GM21526 (cell line): ENCODE data around the gene TNFRSF1A.
"Not testable (repeated sequence)": the region's sequence is repeated elsewhere in the genome, so short reads cannot be mapped to it uniquely, and the experiment has no call there.

Experiments used
- ATAC-seq: cut with Tn5 transposase; IDR thresholded peaks from one replicate; pipeline ENCODE4 v1.9.1; 2021; ENCODE audit warnings: moderate library complexity; ENCODE audit not compliant: unreplicated experiment, low FRiP score

TNFRSF1A gene

DNA sequence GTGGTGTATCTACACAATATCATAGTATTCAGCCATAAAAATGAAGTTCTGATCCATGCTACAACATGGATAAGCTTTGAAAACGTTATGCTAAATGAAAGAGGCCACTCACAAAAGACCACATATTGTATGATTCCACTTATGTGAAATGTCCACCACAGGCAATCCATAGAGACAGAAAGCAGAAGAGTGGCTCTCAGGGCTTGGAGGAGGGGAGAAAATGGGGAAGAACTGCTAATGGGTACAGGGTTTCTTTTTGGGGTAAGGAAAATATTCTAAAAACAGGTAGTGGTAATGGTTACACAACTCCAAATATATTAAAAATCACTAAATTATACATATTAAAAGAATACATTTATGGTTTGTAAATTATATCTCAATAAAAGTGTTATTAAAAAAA is 17.0 kb upstream of the TNFRSF1A start:
- ATAC-seq = no peak

DNA sequence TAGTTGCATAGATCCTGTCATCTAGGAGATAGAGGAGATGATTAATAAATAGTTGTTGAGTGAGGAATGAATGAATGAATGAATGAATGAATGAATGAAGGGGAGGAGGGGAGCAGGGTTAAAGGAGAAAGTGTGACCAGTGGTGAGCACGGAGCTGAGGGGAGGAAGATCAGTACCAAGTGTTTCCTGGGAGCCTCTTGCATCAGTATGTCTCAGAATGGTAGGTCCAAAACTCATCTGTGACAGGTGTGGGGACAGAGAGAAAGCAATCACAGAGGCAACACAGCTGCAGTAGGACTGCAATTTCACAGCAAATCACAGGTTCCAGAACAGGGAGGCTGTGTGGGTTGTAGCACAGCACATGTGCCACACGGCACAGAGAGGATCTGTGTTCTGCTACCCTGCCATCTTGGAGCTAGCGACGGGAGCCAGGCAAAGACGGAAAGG is 14.5 kb upstream of the TNFRSF1A start:
- ATAC-seq = no peak

DNA sequence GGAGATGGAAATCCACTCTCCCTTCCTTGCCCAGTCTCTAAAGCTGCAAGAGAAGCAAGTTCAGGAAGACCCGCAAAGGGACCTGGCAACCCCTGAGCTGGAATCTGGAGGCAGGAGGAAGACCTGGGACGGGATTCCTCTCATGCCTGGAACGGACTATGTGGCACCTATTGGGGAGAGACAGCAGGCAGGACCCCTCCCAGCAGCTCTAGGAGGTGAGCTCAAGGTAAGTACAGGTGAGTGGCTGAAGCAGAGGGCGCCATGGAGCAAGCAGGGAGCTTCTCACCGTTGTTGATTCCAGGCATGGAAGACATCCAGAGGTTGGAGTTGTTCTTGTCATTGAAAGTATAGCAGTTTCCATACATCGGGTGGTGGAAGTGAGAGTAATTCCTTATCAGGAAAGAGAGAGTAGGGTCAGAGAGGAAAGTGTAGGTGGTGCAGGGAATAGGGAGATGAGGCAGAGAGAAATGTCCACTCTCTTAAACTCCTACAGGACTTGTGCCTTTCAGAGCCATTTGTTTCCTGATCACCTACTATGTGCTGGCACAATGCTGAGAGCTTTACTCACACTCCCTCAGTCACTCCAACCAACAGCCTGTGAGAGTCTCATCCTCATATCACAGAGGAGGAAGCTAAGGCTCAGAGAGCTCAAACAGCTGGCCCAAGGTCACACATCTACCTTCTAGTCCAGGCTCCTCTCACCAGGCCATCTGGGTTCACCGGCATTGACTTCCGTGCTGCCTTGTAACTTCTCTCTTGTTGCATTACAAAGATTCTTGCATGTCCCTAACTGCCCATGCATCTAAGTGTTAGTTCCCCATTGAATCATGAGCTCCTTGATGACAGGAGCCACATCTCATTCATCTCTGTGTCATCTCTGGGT is 13.9 kb upstream of the TNFRSF1A start:
- no peak for ATAC-seq

DNA sequence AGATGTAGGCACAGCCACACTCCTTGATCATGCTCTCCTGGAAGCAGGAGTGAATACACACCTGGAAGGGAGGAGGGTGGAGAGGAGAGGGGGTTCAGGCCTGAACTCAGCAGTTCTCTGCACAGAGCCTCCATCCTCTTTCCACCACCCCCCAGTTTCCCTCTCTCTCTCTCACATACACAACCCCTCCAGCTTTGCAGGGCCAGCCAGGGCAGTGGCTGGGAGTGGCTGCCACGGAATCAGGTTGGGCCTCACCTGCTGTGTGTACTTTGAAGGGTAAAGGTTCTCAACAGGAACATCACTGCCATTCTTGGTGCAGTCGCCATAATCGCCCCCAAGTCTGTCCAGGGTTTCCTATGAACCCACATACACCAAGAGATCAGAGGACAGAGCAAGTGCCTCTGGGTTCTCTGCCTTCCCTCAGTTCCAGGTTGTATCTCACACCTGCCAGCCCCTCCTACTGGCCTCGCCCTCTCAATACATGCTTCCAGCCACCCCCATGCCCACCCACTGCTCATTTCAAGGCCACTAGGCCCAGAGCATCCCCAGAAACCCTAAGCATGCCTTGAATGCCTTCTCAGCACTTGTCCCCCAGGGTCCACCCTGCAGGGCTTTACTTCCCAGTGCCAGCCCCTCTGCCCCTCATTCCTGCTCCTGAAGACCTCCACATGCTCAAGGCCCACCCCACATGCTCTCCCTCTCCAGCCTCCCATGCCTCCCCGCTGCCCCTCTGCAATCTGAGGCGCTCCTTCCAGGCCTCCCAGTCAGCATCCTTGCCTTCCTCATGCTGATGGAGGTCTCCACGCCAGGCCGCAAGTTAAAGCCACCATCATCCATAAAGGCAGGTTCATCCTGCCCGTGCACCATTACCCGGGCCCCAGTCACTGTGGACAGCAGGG is 12.9 kb upstream of the TNFRSF1A start:
- no peak for ATAC-seq

DNA sequence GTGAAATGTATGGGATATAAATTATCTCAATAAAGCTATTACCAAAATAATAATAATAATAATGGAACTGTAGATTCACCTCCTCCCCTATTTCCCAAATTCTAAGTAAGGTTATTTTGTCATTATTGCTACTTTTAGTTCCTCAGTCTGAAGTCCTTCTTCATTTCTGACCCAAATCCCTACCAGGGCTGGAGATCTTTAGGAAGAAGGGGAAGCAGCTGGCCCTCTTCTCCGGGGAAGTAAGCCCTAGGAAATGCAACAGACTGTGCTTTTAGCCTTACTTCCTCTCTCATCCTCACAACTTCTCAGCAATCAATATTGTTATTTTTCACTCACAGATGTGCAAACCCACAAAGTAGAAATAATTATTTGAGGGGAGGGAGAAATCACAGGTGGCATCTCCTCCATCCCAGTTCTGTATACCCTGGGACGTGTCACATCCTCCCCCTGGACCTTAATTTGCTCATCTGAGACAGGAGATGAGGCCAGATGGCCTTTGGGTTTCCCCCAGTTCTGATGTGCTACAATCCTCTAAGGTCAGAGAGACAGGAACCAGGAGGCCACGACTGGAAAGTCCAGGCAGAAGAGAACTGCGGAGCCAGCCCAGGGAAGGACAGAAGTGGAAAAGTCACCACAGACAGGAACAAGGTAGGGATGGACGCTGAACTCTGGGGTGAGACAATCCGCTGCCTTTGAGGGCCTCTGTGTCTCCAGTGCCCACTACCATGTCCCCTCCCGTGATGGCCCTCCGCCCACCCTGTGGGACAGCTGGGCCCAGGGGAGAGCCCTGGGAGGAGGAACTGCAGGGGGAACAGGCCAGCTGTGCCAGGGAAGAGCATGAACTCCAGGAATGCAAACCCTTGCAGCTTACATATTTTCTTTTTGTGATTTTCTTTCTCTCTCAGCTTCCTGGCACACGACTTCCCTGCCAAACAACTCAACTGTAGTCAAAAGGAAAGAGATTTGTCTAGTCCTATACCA is 10.6 kb upstream of the TNFRSF1A start:
- ATAC-seq = no peak

DNA sequence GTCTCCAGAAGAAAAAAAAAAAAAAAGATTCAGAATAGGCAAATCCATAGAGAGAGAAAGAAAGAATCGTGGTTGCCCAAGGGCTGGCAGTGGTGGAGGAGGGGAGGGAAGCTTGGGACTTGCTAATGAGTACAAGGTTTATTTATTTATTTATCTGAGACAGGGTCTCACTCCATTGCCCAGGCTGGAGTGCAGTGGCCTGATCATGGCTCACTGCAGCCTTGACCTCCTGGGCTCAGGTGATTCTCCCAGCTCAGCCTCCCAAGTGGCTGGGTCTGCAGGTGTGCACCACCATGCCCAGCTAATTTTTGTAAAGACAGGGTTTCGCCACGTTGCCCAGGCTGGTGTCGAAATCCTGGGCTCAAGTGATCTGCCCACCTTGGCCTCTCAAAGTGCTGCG is 9.7 kb upstream of the TNFRSF1A start:
- ATAC-seq = no peak

DNA sequence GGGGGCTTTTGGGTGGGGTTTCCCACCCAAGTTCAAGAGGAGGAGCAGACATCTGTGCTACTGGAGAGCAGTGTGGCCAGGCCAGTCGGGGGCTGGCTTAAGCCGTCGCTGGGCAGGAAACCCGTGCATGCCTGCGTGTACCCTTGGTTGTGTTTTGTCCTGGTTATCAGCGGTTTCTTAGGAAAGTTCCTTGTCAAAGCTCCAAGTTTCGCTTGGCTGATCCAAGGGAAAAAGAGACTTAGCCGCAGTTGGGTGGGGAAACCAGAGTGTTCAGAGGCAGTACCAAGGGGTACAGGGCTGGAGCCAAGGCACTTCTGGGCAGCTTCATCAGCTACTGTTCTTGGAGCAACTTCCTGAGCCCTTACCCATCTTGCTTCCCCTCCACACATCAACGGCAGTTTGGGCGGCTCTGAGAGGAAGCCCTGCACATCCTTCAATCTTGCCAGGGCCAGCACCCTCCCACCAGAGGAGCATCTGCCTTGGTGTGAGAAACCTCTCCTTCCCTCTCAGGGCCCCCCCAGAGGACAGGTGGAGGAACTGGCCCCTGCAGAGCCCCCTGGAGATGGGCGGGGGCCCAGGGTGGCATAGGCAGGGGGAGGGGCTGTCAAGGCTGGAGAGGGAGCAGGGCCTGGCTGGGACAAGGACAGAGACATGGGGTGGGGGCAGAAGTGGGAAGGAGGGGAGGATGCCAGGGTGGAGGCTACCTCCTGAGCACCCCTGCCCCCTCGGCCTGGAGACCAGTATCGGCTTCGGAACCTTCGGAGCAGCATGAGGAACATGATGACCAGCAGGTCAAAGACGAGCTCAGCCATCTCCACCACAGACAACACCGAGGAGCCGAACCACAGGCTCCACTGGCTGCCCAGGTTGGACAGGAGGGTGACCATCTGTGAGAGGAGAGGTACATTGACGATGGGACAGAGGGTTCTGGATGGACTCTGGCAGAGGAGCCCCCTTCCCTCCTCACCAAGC is 5.8 kb upstream of the TNFRSF1A start:
- no peak for ATAC-seq

DNA sequence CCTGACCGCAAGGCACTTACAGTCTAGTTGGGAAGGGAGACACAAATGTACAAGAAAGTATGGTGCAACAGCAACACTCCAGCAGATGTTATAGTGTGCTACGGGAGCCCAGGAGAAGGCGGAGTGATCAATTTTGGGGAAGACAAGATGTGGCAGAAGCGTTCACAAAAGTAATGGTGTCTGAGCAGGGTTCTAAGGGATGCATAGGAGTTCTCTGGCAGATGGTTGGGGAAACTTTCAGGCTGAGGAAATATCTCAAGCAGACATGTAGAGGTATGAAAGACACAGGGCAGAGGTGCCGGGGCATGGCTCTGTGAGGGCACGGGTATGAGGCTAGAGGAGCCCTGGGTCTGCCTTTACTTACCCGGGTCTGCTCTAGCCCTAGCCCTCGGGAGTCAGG is 5.1 kb upstream of the TNFRSF1A start:
- no peak for ATAC-seq

DNA sequence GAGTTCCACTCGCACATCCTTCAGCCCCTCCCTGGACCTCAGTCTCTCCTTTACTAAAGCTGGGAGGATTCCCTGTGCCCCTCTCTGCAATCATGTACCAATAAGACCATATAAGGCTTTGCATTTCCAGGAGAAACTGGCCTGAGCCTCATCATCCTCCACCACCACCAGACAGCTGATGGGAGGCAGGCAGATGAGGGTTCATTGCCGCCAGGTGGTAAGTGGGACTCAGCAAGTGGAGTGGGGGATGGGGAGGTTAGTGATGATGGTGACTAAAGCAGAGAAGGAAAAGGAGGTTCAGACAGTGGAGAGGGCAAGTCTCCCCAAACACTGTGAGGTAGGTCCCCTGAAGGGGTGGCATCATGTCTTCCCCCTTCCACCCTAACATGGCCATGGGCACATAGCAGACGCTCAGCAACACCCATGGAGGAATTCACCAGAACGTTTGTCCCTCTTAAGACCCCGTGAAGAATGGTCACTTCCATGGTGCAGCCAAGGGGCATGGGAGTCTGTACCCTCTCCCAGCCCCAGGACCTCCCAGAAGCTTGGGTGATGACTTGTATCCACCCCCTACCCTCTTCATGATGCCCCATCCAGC is 4.5 kb upstream of the TNFRSF1A start:
- no peak for ATAC-seq

DNA sequence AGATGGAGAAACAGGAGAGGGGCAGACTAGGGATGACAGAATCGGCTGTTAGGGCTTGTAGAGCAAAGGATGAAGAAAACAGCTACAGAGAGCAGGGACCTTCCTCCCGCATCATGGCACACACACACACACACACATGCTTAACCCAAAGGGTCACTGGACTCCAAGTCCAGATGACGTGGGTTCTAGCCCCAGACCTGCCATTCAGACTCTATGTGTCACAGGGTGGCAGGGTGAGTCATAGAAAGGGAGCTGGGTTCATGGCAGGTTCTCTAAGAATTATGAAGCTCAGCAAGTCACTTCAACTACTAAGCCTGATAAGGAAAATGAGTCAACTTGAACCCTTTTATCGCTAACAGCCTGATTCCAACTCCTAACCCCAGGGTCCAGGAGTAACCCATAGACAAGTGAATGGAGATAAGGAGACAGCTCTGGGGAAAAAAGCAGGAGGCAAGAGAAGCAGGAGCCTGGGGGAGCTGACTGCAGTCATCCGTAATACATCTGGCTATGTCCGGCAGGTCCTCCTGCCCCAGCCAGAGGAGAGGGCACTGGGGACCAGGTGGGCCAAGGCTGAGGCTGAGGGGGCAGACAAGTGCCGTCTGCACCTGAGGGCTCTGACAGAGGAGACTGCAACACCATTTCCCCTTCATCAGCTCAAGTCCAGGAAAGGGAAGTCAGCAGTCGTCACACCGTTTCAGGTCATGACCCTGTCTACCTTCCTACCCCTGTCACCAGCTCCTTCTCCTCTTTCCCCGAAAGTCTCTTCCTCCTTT is 3.6 kb upstream of the TNFRSF1A start:
- no peak for ATAC-seq

DNA sequence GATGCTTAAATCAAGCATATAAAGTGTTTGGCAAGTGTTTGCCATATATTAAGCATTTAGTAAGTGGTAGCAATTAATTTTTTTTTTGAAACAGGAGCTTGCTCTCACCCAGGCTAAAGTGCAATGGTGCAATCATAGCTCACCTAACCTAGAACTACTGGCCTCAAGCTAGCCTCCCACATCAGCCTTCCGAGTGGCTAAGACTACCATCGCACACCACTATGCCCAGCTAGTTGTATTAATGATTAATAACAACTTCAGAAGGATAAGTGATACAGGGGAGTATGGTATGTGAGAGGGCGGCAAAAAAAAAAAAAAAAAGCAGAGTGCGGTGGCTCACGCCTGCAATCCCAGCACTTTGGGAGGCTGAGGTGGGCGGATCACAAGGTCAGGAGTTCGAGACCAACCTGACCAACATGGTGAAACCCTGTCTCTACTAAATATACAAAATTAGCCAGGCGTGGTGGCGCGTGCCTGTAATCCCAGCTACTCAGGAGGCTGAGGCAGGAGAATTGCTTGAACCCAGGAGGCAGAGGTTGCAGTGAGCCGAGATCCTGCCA is 2.3 kb upstream of the TNFRSF1A start:
- not testable (repeated sequence) for ATAC-seq

DNA sequence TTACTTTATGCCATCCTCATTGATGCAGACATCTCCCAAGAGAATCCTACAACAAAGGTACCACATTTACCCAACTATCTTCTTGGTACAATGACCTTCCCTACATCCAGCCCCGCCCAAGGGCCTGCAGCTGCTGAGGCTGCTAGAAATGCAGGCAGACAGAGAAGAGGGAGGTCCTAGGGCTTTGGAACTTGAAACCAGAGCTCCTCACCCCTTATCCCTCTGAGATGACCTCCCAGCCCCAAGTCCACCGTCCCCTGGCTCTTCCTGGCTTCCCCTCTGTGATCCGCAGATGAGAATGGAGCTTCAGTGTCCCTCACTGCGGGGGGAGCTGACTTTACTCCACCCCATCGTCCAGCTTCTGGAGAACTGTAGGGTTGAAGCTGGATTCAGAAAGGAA is 1.6 kb upstream of the TNFRSF1A start:
- ATAC-seq = no peak

DNA sequence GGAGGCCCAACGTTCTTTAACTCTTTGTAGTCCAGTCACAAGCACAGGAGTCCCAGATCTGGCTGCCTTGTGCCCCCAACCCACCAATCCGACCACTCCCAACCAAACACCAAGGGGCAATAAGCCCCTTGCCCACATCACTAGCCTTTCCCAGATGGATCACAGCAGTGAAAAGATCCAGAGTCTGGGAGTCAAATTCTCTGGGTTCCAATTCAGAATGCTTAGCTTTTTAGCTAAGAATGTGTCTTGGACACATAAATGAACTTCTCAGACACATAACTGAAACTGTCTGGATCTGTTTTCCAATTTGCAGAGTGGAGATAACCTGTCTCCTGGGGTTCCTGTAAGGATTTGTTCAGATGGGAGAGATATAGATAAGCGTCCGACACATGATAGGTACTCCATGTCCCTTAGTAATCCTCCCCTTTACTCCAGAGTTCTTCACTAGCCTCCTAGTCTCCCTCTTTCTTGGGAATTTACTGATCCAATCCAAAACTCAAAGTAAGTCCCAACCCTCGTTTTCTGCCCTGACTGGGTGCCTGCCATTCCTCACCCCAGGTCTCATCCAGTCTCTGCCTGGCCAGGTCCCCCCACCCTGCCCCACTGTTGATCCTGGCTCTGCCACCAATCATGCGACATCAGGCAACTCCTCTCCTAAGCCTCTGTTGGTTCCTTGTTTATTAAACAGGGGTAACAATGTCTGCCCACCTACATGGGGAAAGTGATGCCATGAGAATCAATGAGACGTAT is 439 bp upstream of the TNFRSF1A start:
- no peak for ATAC-seq

DNA sequence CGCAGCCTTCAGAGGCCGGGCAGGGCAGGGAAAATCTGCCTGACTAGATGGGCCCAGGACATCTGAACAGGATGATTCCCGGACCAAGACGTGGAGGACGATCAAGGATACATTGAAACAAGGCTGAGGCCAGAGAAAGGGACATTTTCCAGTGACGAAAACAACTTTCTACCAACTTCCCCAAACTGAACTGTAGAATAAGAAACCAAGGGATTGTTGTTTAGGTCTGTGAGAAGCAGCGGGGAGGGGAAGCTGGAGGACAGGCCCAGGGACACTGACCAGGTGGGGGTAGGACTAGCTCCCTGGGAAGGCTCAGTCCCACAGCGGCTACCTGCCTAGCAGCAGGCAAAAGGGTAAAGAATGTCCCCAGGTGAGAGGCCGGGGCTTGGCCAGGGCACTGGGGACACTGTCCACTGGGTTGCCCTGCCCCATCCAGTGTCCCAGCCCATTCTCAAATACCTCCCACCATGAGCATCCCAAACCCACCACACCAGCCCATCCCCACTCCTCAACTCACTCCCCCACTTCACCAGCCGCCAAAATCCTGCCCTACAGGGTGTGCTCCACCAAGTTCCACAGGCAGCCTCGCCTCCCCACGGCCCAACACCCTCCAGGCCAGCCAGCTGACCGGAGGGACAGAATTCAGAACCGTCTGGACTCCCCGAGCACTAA is 995 bp downstream of the TNFRSF1A start:
- ATAC-seq = no peak

DNA sequence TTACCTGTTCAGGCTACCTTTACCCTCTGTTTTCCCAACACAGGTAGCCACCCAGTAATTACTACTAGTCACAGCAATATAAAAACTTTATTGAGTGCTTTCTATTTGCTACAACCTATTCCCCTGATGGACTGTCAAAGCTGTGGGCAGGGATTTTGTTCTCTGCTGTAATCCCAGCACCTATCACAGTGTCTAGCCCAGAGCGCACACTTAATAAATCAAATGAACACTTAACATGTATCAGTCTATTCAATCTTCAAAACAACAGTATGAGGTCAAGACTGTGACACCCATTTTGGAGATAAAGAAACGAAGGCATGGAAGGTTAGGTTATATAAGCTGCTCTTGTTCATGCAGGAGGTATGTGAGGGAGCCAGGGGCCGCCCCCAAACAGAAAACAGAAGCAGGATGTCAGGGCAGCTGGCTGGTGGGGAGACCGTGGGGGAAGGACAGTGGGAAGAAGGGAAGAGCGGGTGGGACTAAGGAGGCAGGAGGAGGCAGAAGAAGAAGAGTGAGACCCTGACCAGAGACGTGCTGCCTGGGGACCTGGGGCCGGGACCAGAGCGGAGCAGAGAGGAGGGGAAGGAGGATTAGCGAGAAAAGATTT is 1.7 kb downstream of the TNFRSF1A start:
- no peak for ATAC-seq

DNA sequence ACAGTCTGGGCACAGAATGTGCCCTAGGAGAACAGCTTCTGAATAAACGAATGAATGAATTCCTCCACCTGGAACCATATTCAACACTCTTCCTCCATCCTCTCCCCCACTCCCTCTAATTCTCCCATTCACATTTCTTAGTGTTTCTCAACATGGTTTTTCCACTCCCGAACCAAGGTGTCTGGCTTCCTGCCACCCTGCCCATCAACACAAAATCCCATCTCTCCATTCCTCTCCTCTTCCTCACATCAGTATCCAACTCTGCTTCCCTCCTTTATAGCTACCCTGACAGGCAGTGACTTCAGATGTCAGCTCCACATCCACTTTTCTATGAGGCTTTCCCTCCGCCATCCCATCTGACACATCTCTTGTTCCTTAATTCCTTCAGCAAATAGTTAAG is 2.9 kb downstream of the TNFRSF1A start:
- ATAC-seq = no peak
